ENCODE data around the gene PRG3. TPM values are rescaled to one million over a fixed set of nuclear protein-coding genes. Genes with fewer than 3 reads are reported as not detected.

Gene PRG3
- total and polyA plus RNA-seq, 2 donors from 2014 or later: not detected

GRCh38 chr11:57417056-57417455, 36.1 kb upstream of the PRG3 start:
- Histone ChIP-seq H3K27ac (ENCODE audit: low read depth in 2 of 2, low read length in 2 of 2) (no peak overlapping the region), H3K36me3 (ENCODE audit: control insufficient read depth in 2 of 3, insufficient read depth in 3 of 3, low read length in 3 of 3) (peaks cover 0 to 6% (median 4%) of the 10 kb centered on the region in 3 donors), H3K27me3 (ENCODE audit: control insufficient read depth, insufficient read depth, low read length) (no peaks in the 10 kb centered on the region), H3K4me1 (ENCODE audit: control insufficient read depth in 2 of 3, insufficient read depth in 2 of 3, low read depth in 1 of 3, low read length in 3 of 3) (no peaks in the 10 kb centered on the region), H3K9me3 (ENCODE audit: control insufficient read depth in 2 of 3, insufficient read depth in 1 of 3, low read length in 3 of 3) (no peaks in the 10 kb centered on the region), H3K4me3 (ENCODE audit: low read length in 3 of 3) (no peak overlapping the region), H3K9ac (ENCODE audit: low read length in 3 of 3) (no peak overlapping the region)
- no peak for TF ChIP-seq CTCF (IDR thresholded peaks at IDR 0.05; ENCODE audit: borderline replicate concordance, extremely low read depth, insufficient read depth)
- intact Hi-C loops (cut with DNase I): no loop called here
- no peak for DNase-seq
- FAIRE-seq: no peak

- FAIRE-seq: no peak
- H3K4me1 ChIP-seq (ENCODE audit: control insufficient read depth in 2 of 3, insufficient read depth in 2 of 3, low read depth in 1 of 3, low read length in 3 of 3): no peaks in the 10 kb centered on the region
Observed at GRCh38 chr11:57416436-57416835, 35.5 kb upstream of the PRG3 start.

GRCh38 chr11:57414612-57415212, 33.8 kb upstream of the PRG3 start:
- no peaks in the 10 kb centered on the region for H3K9me3 ChIP-seq (ENCODE audit: control insufficient read depth in 2 of 3, insufficient read depth in 1 of 3, low read length in 3 of 3)
- no peak overlapping the region for H3K4me3 ChIP-seq (ENCODE audit: low read length in 3 of 3)
- no peak overlapping the region for H3K9ac ChIP-seq (ENCODE audit: low read length in 3 of 3)
- intact Hi-C loops (cut with DNase I): no loop called here
- peaks cover 0 to 4% (median 3%) of the 10 kb centered on the region in 3 donors for H3K36me3 ChIP-seq (ENCODE audit: control insufficient read depth in 2 of 3, insufficient read depth in 3 of 3, low read length in 3 of 3)
- no peaks in the 10 kb centered on the region for H3K27me3 ChIP-seq (ENCODE audit: control insufficient read depth, insufficient read depth, low read length)
- FAIRE-seq (no peak), DNase-seq (no peak)
- no peak overlapping the region for H3K27ac ChIP-seq (ENCODE audit: low read depth in 2 of 2, low read length in 2 of 2)
- no peaks in the 10 kb centered on the region for H3K4me1 ChIP-seq (ENCODE audit: control insufficient read depth in 2 of 3, insufficient read depth in 2 of 3, low read depth in 1 of 3, low read length in 3 of 3)
- TF ChIP-seq CTCF (IDR thresholded peaks at IDR 0.05; ENCODE audit: borderline replicate concordance, extremely low read depth, insufficient read depth): no peak

More at GRCh38 chr11:57416436-57416835, 35.5 kb upstream of the PRG3 start:
- intact Hi-C loops (cut with DNase I): no loop called here
- Histone ChIP-seq H3K27ac (ENCODE audit: low read depth in 2 of 2, low read length in 2 of 2) (no peak overlapping the region), H3K27me3 (ENCODE audit: control insufficient read depth, insufficient read depth, low read length) (no peaks in the 10 kb centered on the region), H3K9me3 (ENCODE audit: control insufficient read depth in 2 of 3, insufficient read depth in 1 of 3, low read length in 3 of 3) (no peaks in the 10 kb centered on the region), H3K36me3 (ENCODE audit: control insufficient read depth in 2 of 3, insufficient read depth in 3 of 3, low read length in 3 of 3) (peaks cover 0 to 6% (median 4%) of the 10 kb centered on the region in 3 donors), H3K9ac (ENCODE audit: low read length in 3 of 3) (no peak overlapping the region), H3K4me3 (ENCODE audit: low read length in 3 of 3) (no peak overlapping the region)
- no peak for DNase-seq
- TF ChIP-seq CTCF (IDR thresholded peaks at IDR 0.05; ENCODE audit: borderline replicate concordance, extremely low read depth, insufficient read depth): no peak

DNA sequence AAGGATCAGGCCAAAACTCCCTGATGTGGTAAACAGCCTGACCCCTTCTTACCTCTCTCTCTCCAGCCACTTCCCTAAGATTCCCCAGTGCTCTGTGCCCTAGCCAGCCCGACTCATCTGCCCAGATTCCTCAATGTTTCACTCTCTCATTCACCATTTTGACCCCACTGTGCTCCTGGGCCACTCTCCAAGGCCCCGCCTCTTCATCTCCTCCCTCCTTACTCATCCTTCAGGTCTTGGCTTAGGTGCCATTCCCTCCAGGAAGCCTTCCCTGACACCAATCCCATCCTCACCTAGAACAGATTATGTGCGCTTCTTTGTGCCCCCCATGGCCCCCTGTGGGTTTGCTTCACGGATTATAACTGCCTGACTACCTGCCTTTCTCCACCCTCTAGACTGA, 32.7 kb upstream of the PRG3 start:
- TF ChIP-seq CTCF (IDR thresholded peaks at IDR 0.05; ENCODE audit: borderline replicate concordance, extremely low read depth, insufficient read depth): no peak
- Histone ChIP-seq H3K27me3 (ENCODE audit: control insufficient read depth, insufficient read depth, low read length) (no peaks in the 10 kb centered on the region), H3K9ac (ENCODE audit: low read length in 3 of 3) (no peak overlapping the region), H3K27ac (ENCODE audit: low read depth in 2 of 2, low read length in 2 of 2) (no peak overlapping the region), H3K4me1 (ENCODE audit: control insufficient read depth in 2 of 3, insufficient read depth in 2 of 3, low read depth in 1 of 3, low read length in 3 of 3) (no peaks in the 10 kb centered on the region), H3K36me3 (ENCODE audit: control insufficient read depth in 2 of 3, insufficient read depth in 3 of 3, low read length in 3 of 3) (peaks cover 0 to 4% (median 3%) of the 10 kb centered on the region in 3 donors), H3K4me3 (ENCODE audit: low read length in 3 of 3) (no peak overlapping the region), H3K9me3 (ENCODE audit: control insufficient read depth in 2 of 3, insufficient read depth in 1 of 3, low read length in 3 of 3) (no peaks in the 10 kb centered on the region)
- no peak for FAIRE-seq
- no peak for DNase-seq
- intact Hi-C loops (cut with DNase I): no loop called here

Data from kidney (tissue), 14 donors.